ENCODE results near the gene DNASE1L1.
"Not testable (repeated sequence)": the region's sequence is repeated elsewhere in the genome, so short reads cannot be mapped to it uniquely, and the experiment has no call there.

Gene DNASE1L1

DNA sequence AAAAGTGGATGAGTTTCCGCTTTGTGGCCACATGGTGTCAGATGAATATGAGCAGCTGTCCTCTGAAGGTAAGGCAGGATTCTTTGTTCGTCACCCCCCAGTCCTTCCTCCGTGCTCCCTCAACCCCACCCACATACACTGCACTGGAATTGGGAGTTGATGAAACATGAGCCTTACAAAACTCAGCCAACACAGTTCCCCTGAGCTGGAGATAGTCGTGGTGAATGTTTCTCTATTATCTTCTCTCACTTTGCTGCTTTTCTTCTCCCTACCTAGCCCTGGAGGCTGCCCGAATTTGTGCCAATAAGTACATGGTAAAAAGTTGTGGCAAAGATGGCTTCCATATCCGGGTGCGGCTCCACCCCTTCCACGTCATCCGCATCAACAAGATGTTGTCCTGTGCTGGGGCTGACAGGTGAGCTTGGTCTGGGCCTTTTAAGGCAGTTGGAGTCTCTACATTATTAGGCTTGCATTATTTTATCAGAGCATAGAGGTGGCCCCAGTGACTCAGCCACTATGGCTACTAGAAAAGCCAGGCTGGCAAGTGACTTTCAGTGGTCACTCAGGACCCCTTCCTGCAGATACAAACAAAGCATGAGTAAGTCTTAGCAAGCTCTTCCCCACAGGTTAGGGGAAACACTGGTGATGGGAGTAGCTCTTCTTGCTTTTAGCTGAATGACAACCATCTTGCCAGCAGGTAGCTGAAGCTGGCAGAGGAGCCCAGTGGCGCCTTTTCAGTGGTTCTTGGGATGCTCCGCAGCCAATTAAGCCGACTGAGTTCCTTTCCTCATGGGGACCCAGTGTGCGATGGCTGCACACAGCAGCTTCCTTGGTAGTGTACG lies 9.3 kb downstream of the DNASE1L1 start:
- Histone ChIP-seq H3K36me3 (ENCODE audit: control insufficient read depth in 1 of 2, insufficient read depth in 2 of 2, low read length in 2 of 2) (peaks cover 19 to 23% of the 10 kb centered on the region in 2 donors), H3K27ac (ENCODE audit: low read depth, low read length) (peak overlapping the region; percentile 50), H3K4me1 (ENCODE audit: control insufficient read depth in 1 of 2, insufficient read depth in 2 of 2, low read length in 2 of 2) (peaks cover 12 to 16% of the 10 kb centered on the region in 2 donors), H3K9me3 (ENCODE audit: control insufficient read depth in 1 of 2, low read length in 2 of 2) (no peaks in the 10 kb centered on the region), H3K27me3 (ENCODE audit: control insufficient read depth in 1 of 2, insufficient read depth in 2 of 2, low read length in 2 of 2) (no peaks in the 10 kb centered on the region), H3K9ac (ENCODE audit: low read depth in 1 of 2, low read length in 2 of 2) (peak overlapping the region; percentile 94 to 99), H3K4me3 (ENCODE audit: low read depth in 1 of 2, low read length in 2 of 2) (peak overlapping the region; percentile 80 to 90)

DNA sequence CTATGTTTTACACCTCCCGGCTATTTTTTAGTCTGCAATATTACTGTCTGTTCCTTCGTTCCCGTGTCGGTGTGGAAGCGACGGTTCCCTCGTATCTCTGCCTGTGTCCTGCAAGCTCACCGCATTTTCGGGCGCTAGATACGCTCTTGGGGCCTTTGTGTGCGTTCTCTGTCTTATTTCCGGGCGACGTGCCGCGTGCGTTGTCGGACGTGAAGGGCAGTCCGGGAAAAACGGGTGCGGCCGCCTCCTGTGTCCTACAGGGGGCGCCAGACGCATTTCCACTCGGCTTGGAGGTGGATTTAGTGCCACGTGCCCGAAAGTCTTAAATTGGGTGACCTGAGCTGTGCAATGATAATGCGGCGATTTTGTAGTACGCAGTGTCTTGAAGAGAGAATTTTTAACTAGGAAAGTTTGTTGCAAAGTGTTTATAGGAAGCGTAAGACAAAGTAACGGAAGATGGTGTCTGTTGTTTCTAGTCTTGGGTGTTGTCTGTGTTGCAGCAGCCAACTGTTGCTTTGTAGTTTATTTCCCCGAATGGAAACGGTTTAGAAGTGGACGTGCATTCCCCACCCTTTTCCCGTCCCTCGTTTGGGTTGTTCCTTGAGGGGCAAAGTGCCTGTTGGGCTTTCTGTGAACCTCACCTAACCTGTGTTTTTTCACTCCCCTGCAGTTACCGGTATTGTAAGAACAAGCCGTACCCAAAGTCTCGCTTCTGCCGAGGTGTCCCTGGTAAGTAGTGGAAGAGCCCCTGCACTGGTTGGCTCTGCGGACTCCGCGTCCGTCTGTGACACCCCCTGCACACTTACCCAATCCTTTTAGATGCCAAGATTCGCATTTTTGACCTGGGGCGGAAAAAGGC lies 10.2 kb downstream of the DNASE1L1 start:
- Histone ChIP-seq H3K4me1 (ENCODE audit: control insufficient read depth in 1 of 2, insufficient read depth in 2 of 2, low read length in 2 of 2) (peaks cover 12 to 16% of the 10 kb centered on the region in 2 donors), H3K9me3 (ENCODE audit: control insufficient read depth in 1 of 2, low read length in 2 of 2) (no peaks in the 10 kb centered on the region), H3K9ac (ENCODE audit: low read depth in 1 of 2, low read length in 2 of 2) (peak overlapping the region; percentile 94 to 99), H3K27ac (ENCODE audit: low read depth, low read length) (peak overlapping the region; percentile 97), H3K27me3 (ENCODE audit: control insufficient read depth in 1 of 2, insufficient read depth in 2 of 2, low read length in 2 of 2) (no peaks in the 10 kb centered on the region), H3K4me3 (ENCODE audit: low read depth in 1 of 2, low read length in 2 of 2) (peak overlapping the region; percentile 80 to 90), H3K36me3 (ENCODE audit: control insufficient read depth in 1 of 2, insufficient read depth in 2 of 2, low read length in 2 of 2) (peaks cover 19 to 23% of the 10 kb centered on the region in 2 donors)

DNA sequence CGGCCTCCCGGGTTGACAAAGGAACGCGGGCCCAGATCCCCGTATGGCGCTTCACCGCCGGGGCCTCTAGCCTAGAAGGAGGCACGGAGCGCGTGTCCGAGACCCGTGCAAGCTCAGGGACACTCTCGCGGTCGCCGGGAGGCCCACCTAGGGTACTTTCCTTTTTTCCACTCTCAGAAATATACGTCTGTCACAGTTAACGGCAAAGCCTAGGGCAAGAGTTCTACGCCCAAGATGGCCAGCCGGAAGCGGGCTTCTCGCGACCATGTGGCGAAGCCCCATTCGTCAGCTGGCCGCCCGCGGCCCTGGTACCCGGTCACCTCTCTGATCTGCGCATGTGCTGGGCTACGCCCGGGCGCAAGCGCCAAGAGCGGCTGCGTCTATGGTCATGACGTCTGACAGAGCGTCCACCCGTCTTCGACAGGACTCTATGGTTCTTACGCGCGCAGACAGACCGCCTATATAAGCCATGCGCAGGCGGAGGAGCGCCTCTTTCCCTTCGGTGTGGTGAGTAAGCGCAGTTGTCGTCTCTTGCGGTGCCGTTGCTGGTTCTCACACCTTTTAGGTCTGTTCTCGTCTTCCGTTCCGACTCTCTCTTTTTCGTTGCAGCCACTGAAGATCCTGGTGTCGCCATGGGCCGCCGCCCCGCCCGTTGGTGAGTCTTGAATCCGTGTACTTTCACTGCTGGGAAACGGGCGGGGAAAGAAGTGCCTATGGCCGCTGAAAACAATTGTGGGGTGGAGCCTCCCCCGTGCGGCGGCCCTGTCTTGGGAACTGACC lies 11.0 kb downstream of the DNASE1L1 start, which contains the start of gene RPL10:
TSS of gene RPL10 (plus strand) at position 490 of the 780 bp plus-strand sequence. CDS start at position 633, 143 bp downstream.
- Histone ChIP-seq H3K27ac (ENCODE audit: low read depth, low read length) (peak within 1 kb of the TSS; percentile 97), H3K36me3 (ENCODE audit: control insufficient read depth in 1 of 2, insufficient read depth in 2 of 2, low read length in 2 of 2) (peaks cover 19 to 23% of the 10 kb centered on the region in 2 donors), H3K9me3 (ENCODE audit: control insufficient read depth in 1 of 2, low read length in 2 of 2) (no peaks in the 10 kb centered on the region), H3K27me3 (ENCODE audit: control insufficient read depth in 1 of 2, insufficient read depth in 2 of 2, low read length in 2 of 2) (no peaks in the 10 kb centered on the region), H3K4me3 (ENCODE audit: low read depth in 1 of 2, low read length in 2 of 2) (peak within 1 kb of the TSS; percentile 80 to 90), H3K4me1 (ENCODE audit: control insufficient read depth in 1 of 2, insufficient read depth in 2 of 2, low read length in 2 of 2) (peaks cover 12 to 16% of the 10 kb centered on the region in 2 donors), H3K9ac (ENCODE audit: low read depth in 1 of 2, low read length in 2 of 2) (peak within 1 kb of the TSS; percentile 94 to 99)

DNA sequence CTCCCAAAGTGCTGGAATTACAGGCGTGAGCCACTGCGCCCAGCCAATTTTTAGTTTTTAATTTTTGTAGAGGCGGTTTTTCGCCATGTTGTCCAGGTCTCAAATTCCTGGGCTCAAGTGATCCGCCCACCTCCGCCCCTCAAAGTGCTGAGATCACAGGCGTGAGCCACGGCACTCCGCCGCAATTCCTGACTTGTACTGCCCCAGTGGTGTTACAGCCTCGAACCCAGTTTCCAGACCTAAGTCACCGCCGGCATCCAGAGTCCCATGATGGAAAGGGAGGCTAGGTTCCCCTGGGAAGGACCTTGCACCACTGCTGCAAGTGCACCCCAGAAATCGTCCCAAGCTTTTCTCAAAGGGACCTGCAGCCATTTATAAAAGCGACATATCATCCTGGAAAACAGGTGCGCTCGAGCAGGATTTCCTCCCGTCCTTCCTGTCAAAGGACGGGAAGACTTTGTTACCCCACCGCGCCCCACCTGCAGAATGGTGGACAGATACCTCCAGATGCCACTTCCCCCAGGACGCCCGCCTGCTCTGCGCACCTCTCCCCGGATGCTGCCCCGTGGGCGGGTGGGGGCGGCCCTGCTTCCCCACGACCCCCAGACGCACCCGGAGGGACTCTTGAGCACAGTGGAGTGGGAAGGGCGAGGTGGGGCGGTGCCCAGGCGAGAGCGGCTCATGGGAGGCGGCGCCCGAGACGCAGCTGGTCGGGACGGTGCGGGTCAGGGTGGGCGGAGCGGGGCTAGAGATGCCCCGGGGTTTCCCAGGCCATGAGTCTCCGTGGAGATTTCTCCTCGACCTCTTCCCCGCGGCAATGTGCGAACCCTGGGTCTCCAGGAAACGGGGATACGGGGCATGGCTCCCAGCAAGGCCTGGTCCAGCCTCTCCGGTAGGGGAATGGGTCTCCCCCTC lies 11.8 kb downstream of the DNASE1L1 start:
- H3K27ac ChIP-seq (ENCODE audit: low read depth, low read length): peak overlapping the region; percentile 95
- H3K4me3 ChIP-seq (ENCODE audit: low read depth in 1 of 2, low read length in 2 of 2): peak overlapping the region; percentile 70 to 90
- peak overlapping the region; percentile 77 for H3K9ac ChIP-seq (ENCODE audit: low read depth in 1 of 2, low read length in 2 of 2)
- H3K36me3 ChIP-seq (ENCODE audit: control insufficient read depth in 1 of 2, insufficient read depth in 2 of 2, low read length in 2 of 2): peaks cover 19 to 23% of the 10 kb centered on the region in 2 donors
- H3K4me1 ChIP-seq (ENCODE audit: control insufficient read depth in 1 of 2, insufficient read depth in 2 of 2, low read length in 2 of 2): peaks cover 12 to 16% of the 10 kb centered on the region in 2 donors
- H3K9me3 ChIP-seq (ENCODE audit: control insufficient read depth in 1 of 2, low read length in 2 of 2): no peaks in the 10 kb centered on the region
- H3K27me3 ChIP-seq (ENCODE audit: control insufficient read depth in 1 of 2, insufficient read depth in 2 of 2, low read length in 2 of 2): no peaks in the 10 kb centered on the region

DNA sequence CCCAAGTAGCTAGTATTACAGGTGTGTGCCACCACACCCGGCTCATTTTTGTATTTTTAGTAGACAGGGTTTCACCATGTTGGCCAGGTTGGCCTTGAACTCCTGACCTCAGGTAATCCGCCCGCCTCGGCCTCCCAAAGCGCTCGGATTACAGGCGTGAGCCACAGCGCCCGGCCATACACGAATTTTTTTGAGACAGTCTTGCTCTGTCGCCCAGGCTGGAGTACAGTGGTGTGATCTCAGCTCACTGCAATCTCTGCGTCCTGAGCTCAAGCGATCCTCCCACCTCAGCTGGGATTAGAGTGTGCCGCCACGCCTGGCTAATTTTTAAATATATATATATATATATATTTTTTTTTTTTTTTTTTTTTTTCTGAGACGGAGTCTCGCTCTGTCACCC lies 12.7 kb downstream of the DNASE1L1 start:
- not testable (repeated sequence) for H3K4me3 ChIP-seq (ENCODE audit: low read depth in 1 of 2, low read length in 2 of 2); H3K9ac ChIP-seq (ENCODE audit: low read depth in 1 of 2, low read length in 2 of 2); H3K9me3 ChIP-seq (ENCODE audit: control insufficient read depth in 1 of 2, low read length in 2 of 2); H3K27ac ChIP-seq (ENCODE audit: low read depth, low read length); H3K27me3 ChIP-seq (ENCODE audit: control insufficient read depth in 1 of 2, insufficient read depth in 2 of 2, low read length in 2 of 2)
- Histone ChIP-seq H3K36me3 (ENCODE audit: control insufficient read depth in 1 of 2, insufficient read depth in 2 of 2, low read length in 2 of 2) (peaks cover 18 to 22% of the 10 kb centered on the region in 2 donors), H3K4me1 (ENCODE audit: control insufficient read depth in 1 of 2, insufficient read depth in 2 of 2, low read length in 2 of 2) (peaks cover 12 to 15% of the 10 kb centered on the region in 2 donors)

DNA sequence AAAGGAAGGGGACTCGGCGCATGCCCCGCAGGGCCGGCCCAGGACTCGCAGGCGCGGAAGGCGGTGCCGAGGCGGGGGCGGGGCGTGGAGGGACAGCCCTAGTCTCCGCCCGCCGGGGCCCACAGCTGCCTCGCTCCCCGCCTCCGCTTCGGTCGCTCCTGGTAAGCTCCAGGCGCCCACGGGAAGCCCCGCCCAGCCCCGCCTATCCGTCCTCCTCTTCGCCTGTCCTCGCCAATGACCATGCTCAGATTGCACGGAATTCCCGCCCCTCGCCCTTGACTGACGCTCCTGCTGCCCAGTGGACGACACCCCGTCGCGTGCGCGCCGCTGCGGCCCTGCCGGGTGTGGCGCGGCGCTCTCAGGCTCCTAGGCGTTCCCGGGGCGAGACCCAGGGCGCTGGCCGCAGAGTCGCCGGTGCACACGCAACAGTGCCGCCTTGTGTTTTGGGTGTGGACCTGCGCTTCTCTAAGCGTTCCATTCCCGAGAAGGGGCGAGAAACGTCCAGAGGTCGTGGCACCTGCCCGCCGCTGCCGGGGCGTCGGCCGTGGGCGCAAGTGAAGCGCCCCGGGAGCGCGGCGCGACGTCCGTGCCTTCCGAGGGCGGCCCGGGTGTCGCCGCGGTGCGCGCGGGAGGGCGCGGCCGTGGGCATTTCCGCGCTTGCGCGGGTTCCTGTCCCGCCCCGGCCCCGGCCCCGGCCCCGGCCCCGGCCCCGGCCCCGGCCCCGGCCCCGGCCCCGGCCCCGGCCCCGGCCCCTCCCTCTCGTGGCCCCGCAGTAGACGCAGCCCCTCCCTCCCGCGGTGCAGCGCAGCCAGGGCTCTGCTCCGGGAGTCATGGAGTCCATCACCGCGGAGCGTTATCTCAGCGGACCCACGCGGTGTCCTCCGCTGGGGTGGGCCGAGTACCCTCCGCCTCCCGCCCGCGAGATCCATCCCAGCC lies 19.0 kb downstream of the DNASE1L1 start:
- not testable (repeated sequence) for H3K4me3 ChIP-seq (ENCODE audit: low read depth in 1 of 2, low read length in 2 of 2); H3K27me3 ChIP-seq (ENCODE audit: control insufficient read depth in 1 of 2, insufficient read depth in 2 of 2, low read length in 2 of 2); H3K9ac ChIP-seq (ENCODE audit: low read depth in 1 of 2, low read length in 2 of 2); H3K4me1 ChIP-seq (ENCODE audit: control insufficient read depth in 1 of 2, insufficient read depth in 2 of 2, low read length in 2 of 2); H3K36me3 ChIP-seq (ENCODE audit: control insufficient read depth in 1 of 2, insufficient read depth in 2 of 2, low read length in 2 of 2); H3K9me3 ChIP-seq (ENCODE audit: control insufficient read depth in 1 of 2, low read length in 2 of 2)
- H3K27ac ChIP-seq (ENCODE audit: low read depth, low read length): peak overlapping the region; percentile 62

DNA sequence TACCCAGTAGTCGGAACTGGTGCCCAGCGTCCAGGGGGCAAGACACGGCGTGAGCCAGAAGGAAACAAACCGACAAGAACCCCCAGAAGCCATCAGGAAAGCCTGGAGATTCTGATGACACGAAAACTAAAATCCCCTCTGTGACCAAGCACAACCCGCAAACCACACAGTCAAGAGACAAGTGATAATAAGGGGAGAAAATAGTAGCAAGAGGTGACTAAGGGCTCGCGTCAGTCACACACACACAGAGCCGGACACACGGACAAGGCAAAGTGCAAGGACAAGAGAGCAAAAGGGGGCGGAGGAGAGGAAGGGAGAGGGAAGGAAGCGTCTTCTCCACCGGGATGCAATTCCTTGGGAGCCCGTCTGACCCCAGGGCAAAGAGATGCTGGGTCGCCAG lies 20.4 kb downstream of the DNASE1L1 start:
- H3K4me3 ChIP-seq (ENCODE audit: low read depth in 1 of 2, low read length in 2 of 2); H3K27ac ChIP-seq (ENCODE audit: low read depth, low read length); H3K4me1 ChIP-seq (ENCODE audit: control insufficient read depth in 1 of 2, insufficient read depth in 2 of 2, low read length in 2 of 2); H3K9ac ChIP-seq (ENCODE audit: low read depth in 1 of 2, low read length in 2 of 2); H3K36me3 ChIP-seq (ENCODE audit: control insufficient read depth in 1 of 2, insufficient read depth in 2 of 2, low read length in 2 of 2); H3K27me3 ChIP-seq (ENCODE audit: control insufficient read depth in 1 of 2, insufficient read depth in 2 of 2, low read length in 2 of 2); H3K9me3 ChIP-seq (ENCODE audit: control insufficient read depth in 1 of 2, low read length in 2 of 2): not testable (repeated sequence)

DNA sequence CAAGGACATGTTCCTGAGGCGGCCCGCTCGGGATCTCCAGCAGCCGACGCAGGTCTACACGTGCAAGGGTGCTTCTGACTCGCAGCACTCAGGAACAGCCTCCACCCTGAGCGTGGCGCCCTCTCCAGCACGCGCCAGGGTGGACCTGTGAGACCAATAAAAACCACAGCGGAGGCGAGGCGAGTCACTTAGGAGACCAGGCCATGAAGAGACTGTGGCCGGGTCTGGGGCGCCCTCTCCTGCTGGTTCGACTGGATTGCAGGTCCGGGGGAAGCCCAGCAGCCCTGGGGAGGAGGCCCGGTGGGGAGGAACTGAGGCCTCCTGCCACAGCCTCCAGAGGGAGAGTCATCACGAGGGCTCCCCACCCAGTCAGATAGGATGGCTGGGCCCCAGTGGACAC lies 21.0 kb downstream of the DNASE1L1 start:
- not testable (repeated sequence) for H3K27ac ChIP-seq (ENCODE audit: low read depth, low read length); H3K27me3 ChIP-seq (ENCODE audit: control insufficient read depth in 1 of 2, insufficient read depth in 2 of 2, low read length in 2 of 2); H3K9me3 ChIP-seq (ENCODE audit: control insufficient read depth in 1 of 2, low read length in 2 of 2); H3K4me1 ChIP-seq (ENCODE audit: control insufficient read depth in 1 of 2, insufficient read depth in 2 of 2, low read length in 2 of 2); H3K36me3 ChIP-seq (ENCODE audit: control insufficient read depth in 1 of 2, insufficient read depth in 2 of 2, low read length in 2 of 2); H3K4me3 ChIP-seq (ENCODE audit: low read depth in 1 of 2, low read length in 2 of 2); H3K9ac ChIP-seq (ENCODE audit: low read depth in 1 of 2, low read length in 2 of 2)
